ENCODE measurements around the gene MRPS15.
"Not testable (repeated sequence)": the region's sequence is repeated elsewhere in the genome, so short reads cannot be mapped to it uniquely, and the experiment has no call there.

Gene MRPS15

DNA sequence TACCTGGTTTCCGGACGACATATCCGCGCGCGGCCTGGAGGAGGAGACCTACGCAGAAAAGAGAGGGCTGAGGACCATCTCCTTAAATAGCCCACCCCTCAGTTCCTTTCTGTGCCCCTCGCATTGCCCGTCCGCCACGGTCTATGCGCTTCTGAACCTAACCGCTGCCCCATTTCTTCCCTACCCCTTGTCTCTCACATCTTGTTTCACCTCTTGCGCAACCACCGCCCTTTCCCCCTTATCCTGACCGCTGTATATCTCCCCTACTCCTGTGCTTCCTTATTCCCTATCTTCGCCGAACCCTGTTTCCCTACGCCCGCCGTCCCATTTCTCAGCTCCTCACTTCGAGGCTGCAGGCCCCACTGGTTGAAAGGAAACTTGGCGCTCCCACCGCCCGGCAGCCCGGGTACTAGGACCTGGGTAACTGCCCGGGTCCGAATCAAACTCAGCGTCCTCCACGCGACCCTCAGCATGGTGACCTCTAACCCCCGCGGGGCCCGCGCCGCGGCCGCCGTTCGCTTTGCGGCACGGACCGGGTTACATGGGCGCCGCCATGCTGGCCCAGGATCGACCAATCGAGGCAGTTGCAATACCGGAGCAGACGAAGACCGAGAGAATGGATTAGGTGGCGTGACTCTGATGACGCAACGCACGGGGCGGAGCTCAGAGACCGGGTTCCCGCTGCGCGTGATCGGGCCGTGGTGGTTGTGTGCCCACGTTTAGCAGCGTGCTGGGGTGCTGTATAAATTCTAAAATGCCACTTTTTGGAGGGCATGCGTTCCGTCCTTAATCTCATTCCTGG, at the start of gene MRPS15:
MRPS15 (minus strand) TSS at position 582 of the 802 bp plus-strand sequence; CDS start at position 473, 109 bp downstream.
- DNase-seq (ENCODE audit: low read depth in 2 of 2): peak; percentile 96 to 97
- TF ChIP-seq, protein P1, sequence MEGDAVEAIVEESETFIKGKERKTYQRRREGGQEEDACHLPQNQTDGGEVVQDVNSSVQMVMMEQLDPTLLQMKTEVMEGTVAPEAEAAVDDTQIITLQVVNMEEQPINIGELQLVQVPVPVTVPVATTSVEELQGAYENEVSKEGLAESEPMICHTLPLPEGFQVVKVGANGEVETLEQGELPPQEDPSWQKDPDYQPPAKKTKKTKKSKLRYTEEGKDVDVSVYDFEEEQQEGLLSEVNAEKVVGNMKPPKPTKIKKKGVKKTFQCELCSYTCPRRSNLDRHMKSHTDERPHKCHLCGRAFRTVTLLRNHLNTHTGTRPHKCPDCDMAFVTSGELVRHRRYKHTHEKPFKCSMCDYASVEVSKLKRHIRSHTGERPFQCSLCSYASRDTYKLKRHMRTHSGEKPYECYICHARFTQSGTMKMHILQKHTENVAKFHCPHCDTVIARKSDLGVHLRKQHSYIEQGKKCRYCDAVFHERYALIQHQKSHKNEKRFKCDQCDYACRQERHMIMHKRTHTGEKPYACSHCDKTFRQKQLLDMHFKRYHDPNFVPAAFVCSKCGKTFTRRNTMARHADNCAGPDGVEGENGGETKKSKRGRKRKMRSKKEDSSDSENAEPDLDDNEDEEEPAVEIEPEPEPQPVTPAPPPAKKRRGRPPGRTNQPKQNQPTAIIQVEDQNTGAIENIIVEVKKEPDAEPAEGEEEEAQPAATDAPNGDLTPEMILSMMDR (IDR thresholded peaks at IDR 0.05; ENCODE audit: low read depth, low read length): no peak
- peak within 1 kb of the TSS; percentile 88 to 93 for H3K4me3 ChIP-seq (replicated peaks in 1 of 2; ENCODE audit: low read depth in 2 of 2, low read length in 2 of 2)

DNA sequence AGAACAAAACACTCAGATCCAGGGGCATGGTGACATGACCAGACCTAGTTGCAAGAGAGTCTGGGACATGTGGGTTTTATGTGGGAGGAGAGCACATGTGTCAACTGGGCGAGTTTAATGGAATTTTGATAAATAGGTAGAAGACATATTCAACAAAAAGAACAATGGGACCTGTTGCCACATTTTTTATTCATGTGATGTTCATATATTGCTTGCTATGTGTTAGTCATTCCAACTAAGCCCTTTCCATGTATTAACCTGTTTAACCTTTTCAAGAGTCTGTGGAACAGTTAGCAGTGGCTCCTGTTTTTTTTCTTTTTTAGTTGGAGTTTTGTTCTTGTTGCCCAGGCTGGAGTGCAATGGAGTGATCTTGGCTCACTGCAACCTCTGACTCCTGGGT, 48.7 kb upstream of the MRPS15 start:
- H3K4me3 ChIP-seq (replicated peaks in 1 of 2; ENCODE audit: low read depth in 2 of 2, low read length in 2 of 2): no peak overlapping the region
- TF ChIP-seq, protein P1 (IDR thresholded peaks at IDR 0.05; ENCODE audit: low read depth, low read length): no peak
- no peak for DNase-seq (ENCODE audit: low read depth in 2 of 2)

DNA sequence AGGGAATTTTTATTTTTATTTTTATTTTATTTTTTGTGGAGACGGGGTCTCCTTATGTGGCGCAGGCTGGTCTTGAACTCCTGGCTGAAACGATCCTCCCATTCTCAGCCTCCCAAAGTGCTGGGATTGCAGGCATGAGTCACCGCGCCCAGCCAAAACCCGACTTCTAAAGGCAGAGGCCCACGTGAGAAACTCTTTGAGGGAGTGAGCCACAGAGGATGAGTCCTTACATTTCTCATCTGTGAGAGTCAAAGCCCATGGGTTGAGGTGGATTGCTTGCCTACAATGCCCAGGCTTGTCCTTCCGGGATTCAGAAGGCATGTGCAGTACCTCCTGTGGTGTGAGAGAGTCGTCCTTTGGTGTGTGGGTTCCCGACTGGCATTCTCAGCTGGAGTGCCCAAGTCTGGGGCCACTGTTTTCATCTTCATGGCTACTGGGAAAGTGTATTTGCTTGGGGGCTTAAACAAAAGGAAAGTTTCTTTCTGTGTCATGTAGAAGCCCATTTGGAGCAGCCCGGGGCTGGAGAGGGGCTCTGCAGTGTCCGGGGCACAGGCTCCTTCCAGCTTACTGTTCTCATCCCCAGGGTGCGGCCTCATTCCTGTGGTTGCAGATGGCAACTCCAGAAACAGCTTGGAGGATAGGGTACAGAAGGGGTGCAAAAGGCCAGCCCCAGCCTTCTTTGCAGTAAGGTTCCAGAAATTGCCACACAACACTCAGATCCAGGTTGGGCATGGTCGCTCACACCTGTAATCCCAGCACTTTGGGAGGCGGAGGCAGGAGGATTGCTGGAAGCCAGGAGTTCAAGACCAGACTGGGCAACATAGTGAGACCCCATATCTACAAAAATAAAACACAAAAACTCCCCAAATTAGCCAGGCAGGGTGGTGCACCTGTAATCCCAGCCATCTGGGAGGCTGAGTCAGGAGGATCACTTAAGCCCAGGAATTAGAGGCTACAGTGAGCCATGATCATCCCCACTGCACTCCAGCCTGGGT, 47.9 kb upstream of the MRPS15 start:
- peak in 1 of 2 donors; percentile 22 for DNase-seq (ENCODE audit: low read depth in 2 of 2)
- no peak overlapping the region for H3K4me3 ChIP-seq (replicated peaks in 1 of 2; ENCODE audit: low read depth in 2 of 2, low read length in 2 of 2)
- TF ChIP-seq, protein P1 (IDR thresholded peaks at IDR 0.05; ENCODE audit: low read depth, low read length): no peak

DNA sequence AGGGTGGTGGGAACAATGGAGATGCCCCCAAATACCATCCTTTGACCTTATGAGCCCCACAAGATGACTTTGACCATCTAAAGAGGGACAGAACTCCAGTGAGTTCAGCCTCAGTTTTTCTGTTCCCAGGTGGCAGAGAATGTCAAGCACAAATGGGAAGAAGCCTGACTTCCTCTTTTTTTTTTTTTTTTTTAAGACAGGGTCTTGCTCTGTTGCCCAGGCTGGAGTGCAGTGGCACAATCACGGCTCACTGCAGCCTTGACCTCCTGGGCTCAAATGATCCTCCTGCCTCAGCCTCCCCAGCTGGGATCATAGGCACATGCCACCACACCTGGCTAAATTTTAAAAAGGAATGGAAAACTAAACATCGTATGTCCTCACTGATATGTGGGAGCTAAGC, 47.0 kb upstream of the MRPS15 start:
- H3K4me3 ChIP-seq (replicated peaks in 1 of 2; ENCODE audit: low read depth in 2 of 2, low read length in 2 of 2); DNase-seq (ENCODE audit: low read depth in 2 of 2): not testable (repeated sequence)

DNA sequence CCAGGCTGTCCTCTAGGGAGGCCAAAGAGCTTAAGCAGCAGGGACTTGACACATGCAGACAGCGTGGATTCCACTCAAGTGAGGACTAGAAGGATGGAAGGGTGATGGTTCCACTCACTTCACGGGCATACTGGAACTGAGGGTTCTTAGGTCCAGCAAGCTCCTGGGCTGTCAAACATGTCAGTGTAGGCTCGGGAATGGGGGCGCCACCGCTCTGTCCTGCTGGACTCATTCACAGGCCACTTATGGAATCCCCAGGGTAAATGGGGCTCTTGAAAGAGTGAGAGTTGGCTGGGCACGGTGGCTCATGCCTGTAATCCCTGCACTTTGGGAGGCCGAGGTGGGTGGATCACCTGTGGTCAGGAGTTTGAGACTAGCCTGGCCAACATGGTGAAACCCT, 46.2 kb upstream of the MRPS15 start:
- TF ChIP-seq, protein P1 (IDR thresholded peaks at IDR 0.05; ENCODE audit: low read depth, low read length): no peak
- no peak for DNase-seq (ENCODE audit: low read depth in 2 of 2)
- H3K4me3 ChIP-seq (replicated peaks in 1 of 2; ENCODE audit: low read depth in 2 of 2, low read length in 2 of 2): no peak overlapping the region

DNA sequence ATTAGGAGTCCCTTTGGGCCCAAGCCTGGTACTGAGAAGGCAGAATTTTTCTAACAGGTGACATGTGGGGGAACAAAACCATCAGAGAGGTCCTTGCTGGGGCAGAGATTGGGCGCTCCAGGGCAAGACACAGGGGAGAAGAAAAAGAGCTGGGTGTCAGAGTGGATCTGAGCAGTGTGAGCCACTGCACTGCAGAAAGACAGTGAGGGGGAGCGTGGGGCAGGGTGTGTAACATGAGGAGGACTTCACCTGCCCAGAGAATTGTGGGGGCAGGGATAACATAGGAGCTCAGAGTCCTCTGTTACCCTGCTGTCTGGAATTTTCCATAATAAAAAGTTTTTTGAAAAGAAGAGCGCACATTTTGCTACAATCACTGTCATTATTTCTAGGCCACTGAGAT, 44.1 kb upstream of the MRPS15 start:
- H3K4me3 ChIP-seq (replicated peaks in 1 of 2; ENCODE audit: low read depth in 2 of 2, low read length in 2 of 2): no peak overlapping the region
- TF ChIP-seq, protein P1 (IDR thresholded peaks at IDR 0.05; ENCODE audit: low read depth, low read length): no peak
- DNase-seq (ENCODE audit: low read depth in 2 of 2): no peak
